Astrocyte of the spinal cord (primary cell): ENCODE data around the gene HEBP1.

Experiments used
- DNase-seq: peaks from one replicate; pipeline ENCODE4 v3.0.0; 2011; ENCODE audit warnings: low read depth, low spot score
- H3K4me3 ChIP-seq: 2 replicates; pipeline ENCODE4 v1.5.1; 2011; ENCODE audit warnings: low read depth, mild to moderate bottlenecking, low read length, moderate library complexity
- CTCF ChIP-seq: IDR thresholded peaks from 2 replicates; pipeline ENCODE4 v1.5.1; 2012; ENCODE audit warnings: low read depth, mild to moderate bottlenecking, low read length, inconsistent platforms
- in situ Hi-C: cut with HindIII; loops from 2 replicates; pipeline ENCODE4 v1.10.0; 2017; ENCODE audit warnings: low sequenced_read_pairs

HEBP1 gene

GRCh38 chr12:13032164-13032563 lies 32.1 kb upstream of the HEBP1 start:
- DNase-seq, result no peak
- in situ Hi-C loops, result no loop called here
- H3K4me3 ChIP-seq, result no peak overlapping the region
- no peak for TF ChIP-seq CTCF

GRCh38 chr12:13030541-13031291 lies 30.7 kb upstream of the HEBP1 start:
- no peak for DNase-seq
- in situ Hi-C loops, result no loop called here
- no peak for TF ChIP-seq CTCF
- H3K4me3 ChIP-seq, result no peak overlapping the region

GRCh38 chr12:13028825-13029570 lies 28.9 kb upstream of the HEBP1 start:
- H3K4me3 ChIP-seq, result no peak overlapping the region
- DNase-seq, result no peak
- no peak for TF ChIP-seq CTCF
- in situ Hi-C loops, result no loop called here

- in situ Hi-C loops, result no loop called here
- DNase-seq, result no peak
- no peak overlapping the region for H3K4me3 ChIP-seq
- TF ChIP-seq CTCF, result no peak
These were observed 27.4 kb upstream of the HEBP1 start for GRCh38 chr12:13027508-13027907.

GRCh38 chr12:13027032-13027431 lies 27.0 kb upstream of the HEBP1 start:
- TF ChIP-seq CTCF, result no peak
- no peak for DNase-seq
- in situ Hi-C loops, result no loop called here
- no peak overlapping the region for H3K4me3 ChIP-seq

GRCh38 chr12:13026286-13026685 lies 26.2 kb upstream of the HEBP1 start:
- no peak for DNase-seq
- H3K4me3 ChIP-seq, result no peak overlapping the region
- in situ Hi-C loops, result no loop called here
- no peak for TF ChIP-seq CTCF
